Measurements from ENCODE around the gene PRR36. TPM values are rescaled to one million over a fixed set of nuclear protein-coding genes. Genes with fewer than 3 reads are reported as not detected.

PRR36 gene
- total RNA-seq, 3 donors from 2014 or later, result 0.22 to 0.58 (median 0.23) TPM

DNA sequence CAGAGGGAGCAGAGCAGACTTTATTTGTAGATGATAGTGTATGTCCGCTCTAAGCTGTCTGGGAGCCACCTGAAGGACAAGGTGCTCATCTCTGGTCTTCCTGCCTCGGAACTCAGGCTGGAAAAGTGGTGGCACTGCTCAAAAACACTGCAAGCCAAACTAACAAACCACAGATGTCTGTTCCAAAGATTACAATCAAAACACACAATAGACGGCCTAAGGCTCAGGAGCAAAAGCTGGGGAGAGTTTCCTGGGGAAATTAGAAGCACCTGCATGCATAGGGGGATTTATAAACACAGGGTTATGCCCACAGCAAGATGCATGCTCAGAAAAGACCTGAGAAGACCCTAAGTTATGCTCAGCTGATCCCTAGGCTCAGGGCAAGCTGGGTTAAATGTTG lies 53.6 kb downstream of the PRR36 start:
- DNase-seq, result no peak
- Histone ChIP-seq H3K4me3 (no peak overlapping the region), H3K9me3 (peaks cover 9% of the 10 kb centered on the region), H3K4me1 (ENCODE audit: low read depth) (no peaks in the 10 kb centered on the region), H3K36me3 (ENCODE audit: low read depth) (no peaks in the 10 kb centered on the region)
- TF ChIP-seq, protein P1, sequence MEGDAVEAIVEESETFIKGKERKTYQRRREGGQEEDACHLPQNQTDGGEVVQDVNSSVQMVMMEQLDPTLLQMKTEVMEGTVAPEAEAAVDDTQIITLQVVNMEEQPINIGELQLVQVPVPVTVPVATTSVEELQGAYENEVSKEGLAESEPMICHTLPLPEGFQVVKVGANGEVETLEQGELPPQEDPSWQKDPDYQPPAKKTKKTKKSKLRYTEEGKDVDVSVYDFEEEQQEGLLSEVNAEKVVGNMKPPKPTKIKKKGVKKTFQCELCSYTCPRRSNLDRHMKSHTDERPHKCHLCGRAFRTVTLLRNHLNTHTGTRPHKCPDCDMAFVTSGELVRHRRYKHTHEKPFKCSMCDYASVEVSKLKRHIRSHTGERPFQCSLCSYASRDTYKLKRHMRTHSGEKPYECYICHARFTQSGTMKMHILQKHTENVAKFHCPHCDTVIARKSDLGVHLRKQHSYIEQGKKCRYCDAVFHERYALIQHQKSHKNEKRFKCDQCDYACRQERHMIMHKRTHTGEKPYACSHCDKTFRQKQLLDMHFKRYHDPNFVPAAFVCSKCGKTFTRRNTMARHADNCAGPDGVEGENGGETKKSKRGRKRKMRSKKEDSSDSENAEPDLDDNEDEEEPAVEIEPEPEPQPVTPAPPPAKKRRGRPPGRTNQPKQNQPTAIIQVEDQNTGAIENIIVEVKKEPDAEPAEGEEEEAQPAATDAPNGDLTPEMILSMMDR (IDR thresholded peaks at IDR 0.05), result no peak
- intact Hi-C loops (cut with DNase I, micrococcal nuclease), result no loop called here
- ATAC-seq, result no peak

DNA sequence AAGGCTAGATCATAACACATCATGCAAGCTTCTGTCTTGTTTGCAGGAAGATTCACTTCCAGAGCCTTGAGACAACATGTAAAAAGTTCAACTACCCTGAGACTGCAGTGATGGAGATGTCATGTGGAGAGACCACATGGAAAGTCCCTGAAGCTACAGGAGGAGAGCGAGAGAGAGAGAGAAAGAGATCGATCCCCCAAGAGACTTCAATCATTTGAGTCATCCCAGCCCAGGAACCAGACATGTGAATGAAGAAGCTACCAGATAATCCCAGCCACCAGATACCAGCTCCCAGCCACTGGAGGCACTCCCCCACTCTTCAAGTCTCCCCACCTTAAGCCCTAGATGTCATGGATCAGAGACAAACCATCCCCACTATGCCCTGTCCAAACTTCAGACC lies 54.9 kb downstream of the PRR36 start:
- intact Hi-C loops (cut with DNase I, micrococcal nuclease), result no loop called here

DNA sequence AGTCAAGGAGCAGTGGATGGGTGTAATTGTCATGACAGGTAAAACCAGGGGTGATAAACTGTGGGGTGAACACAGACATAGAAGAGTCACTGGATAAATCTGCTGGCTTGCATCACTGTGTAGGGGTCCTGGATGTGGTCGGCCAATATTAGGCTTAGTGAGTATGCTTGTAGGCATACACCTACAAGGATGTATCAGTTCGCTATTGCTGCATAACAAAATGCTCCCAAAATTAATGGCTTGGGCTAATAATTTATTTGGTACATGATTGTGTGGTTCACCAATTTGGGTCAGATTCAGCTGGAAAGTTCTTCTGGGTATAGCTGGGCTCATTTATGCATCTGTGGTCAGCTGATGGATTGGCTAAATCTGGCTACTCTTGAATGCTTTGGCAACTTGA lies 55.4 kb downstream of the PRR36 start:
- no peaks in the 10 kb centered on the region for H3K36me3 ChIP-seq (ENCODE audit: low read depth)
- H3K4me1 ChIP-seq (ENCODE audit: low read depth), result no peaks in the 10 kb centered on the region
- H3K9me3 ChIP-seq, result peaks cover 9% of the 10 kb centered on the region
- no peak for DNase-seq
- no peak overlapping the region for H3K4me3 ChIP-seq
- no peak for ATAC-seq
- intact Hi-C loops (cut with DNase I, micrococcal nuclease), result no loop called here
- TF ChIP-seq, protein P1 (IDR thresholded peaks at IDR 0.05), result no peak

More for the DNA sequence above, 54.9 kb downstream of the PRR36 start:
- H3K9me3 ChIP-seq, result peaks cover 9% of the 10 kb centered on the region
- DNase-seq (no peak), ATAC-seq (no peak)
- H3K4me1 ChIP-seq (ENCODE audit: low read depth), result no peaks in the 10 kb centered on the region
- H3K4me3 ChIP-seq, result no peak overlapping the region
- H3K36me3 ChIP-seq (ENCODE audit: low read depth), result no peaks in the 10 kb centered on the region
- TF ChIP-seq, protein P1 (IDR thresholded peaks at IDR 0.05), result no peak

Other genes with a start within 250 kb of the PRR36 start
- gene XAB2, start 244.8 kb downstream of the PRR36 start, total RNA-seq, result 10 to 100 TPM; 28.7 to 39.2 (median 30.7) TPM
- 100 to 1,000 TPM in 2 of 3 donors, 10 to 100 TPM in 1; 91.1 to 153 (median 110) TPM for gene PET100, start 244.6 kb downstream of the PRR36 start, total RNA-seq
- gene PCP2, start 240.7 kb downstream of the PRR36 start, total RNA-seq, result 1 to 10 TPM in 1 of 3 donors, not detected in 2; 1.1 TPM
- 100 to 1,000 TPM; 114 to 209 (median 183) TPM for gene STXBP2, start 237.3 kb downstream of the PRR36 start, total RNA-seq
- not detected for gene RETN, start 205.3 kb downstream of the PRR36 start, total RNA-seq
- gene MCEMP1, start 197.3 kb downstream of the PRR36 start, total RNA-seq, result under 1 TPM in 2 of 3 donors, not detected in 1; 0.36 to 0.38 TPM
- gene TRAPPC5, start 193.6 kb downstream of the PRR36 start, total RNA-seq, result 10 to 100 TPM; 72.5 to 97.0 (median 91.1) TPM
- under 1 TPM; 0.26 to 0.44 (median 0.29) TPM for gene FCER2, start 172.3 kb downstream of the PRR36 start, total RNA-seq
- gene CLEC4G, start 142.3 kb downstream of the PRR36 start, total RNA-seq, result 1 to 10 TPM in 2 of 3 donors, not detected in 1; 1.3 to 2.5 TPM
- gene CD209, start 126.9 kb downstream of the PRR36 start, total RNA-seq, result 10 to 100 TPM in 2 of 3 donors, 1 to 10 TPM in 1; 4.1 to 17.7 (median 17.2) TPM
- gene CLEC4M, start 111.1 kb downstream of the PRR36 start, total RNA-seq, result not detected
- gene EVI5L, start 44.2 kb downstream of the PRR36 start, total RNA-seq, result 10 to 100 TPM in 2 of 3 donors, 1 to 10 TPM in 1; 8.3 to 17.6 (median 11.4) TPM
- gene LRRC8E, start 14.1 kb upstream of the PRR36 start, total RNA-seq, result 1 to 10 TPM in 2 of 3 donors, under 1 TPM in 1; 0.32 to 1.5 (median 1.3) TPM
- 10 to 100 TPM; 31.5 to 49.2 (median 41.7) TPM for gene MAP2K7, start 29.5 kb upstream of the PRR36 start, total RNA-seq
- gene TGFBR3L, start 40.4 kb upstream of the PRR36 start, total RNA-seq, result under 1 TPM in 1 of 3 donors, not detected in 2; 0.79 TPM
- 10 to 100 TPM; 10.7 to 22.1 (median 14.7) TPM for gene SNAPC2, start 45.9 kb upstream of the PRR36 start, total RNA-seq
- 10 to 100 TPM in 1 of 3 donors, 1 to 10 TPM in 1, under 1 TPM in 1; 0.69 to 28.3 (median 1.9) TPM for gene CTXN1, start 51.7 kb upstream of the PRR36 start, total RNA-seq
- gene TIMM44, start 69.3 kb upstream of the PRR36 start, total RNA-seq, result 10 to 100 TPM; 55.5 to 80.4 (median 63.4) TPM
- gene ELAVL1, start 131.3 kb upstream of the PRR36 start, total RNA-seq, result 10 to 100 TPM; 43.9 to 63.9 (median 58.7) TPM
- gene CCL25, start 178.4 kb upstream of the PRR36 start, total RNA-seq, result not detected